Inferior parietal cortex (tissue), 1 donor: ENCODE data around the gene PTBP3.
"Not testable (repeated sequence)": the region's sequence is repeated elsewhere in the genome, so short reads cannot be mapped to it uniquely, and the experiment has no call there.

Experiments used
- DNase-seq: peaks from one replicate; pipeline ENCODE4 v3.0.0-alpha.2; 2016; ENCODE audit errors: extremely low spot score

PTBP3 gene

DNA sequence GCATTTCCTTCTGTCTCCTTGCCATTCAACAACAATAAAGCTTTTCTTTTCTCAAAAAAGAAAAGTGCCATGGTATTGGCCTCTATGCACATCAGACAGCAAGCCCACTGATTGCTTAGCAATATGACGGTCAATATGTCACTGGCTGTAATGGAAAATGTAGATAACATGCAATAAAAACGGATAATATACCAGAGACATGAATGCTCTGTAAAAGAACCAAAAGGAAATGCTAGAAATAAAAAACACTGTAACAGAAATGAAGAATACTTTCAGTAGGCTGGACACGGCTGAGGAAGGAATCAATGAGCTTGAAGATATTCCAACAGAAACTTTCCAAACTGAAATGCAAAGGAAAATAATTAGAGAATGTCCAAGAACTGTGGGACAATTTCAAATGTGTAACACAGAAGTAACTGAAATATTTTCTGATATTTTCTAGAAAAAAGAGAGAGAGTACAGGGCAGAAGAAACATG, 10.0 kb downstream of the PTBP3 start:
- no peak for DNase-seq

DNA sequence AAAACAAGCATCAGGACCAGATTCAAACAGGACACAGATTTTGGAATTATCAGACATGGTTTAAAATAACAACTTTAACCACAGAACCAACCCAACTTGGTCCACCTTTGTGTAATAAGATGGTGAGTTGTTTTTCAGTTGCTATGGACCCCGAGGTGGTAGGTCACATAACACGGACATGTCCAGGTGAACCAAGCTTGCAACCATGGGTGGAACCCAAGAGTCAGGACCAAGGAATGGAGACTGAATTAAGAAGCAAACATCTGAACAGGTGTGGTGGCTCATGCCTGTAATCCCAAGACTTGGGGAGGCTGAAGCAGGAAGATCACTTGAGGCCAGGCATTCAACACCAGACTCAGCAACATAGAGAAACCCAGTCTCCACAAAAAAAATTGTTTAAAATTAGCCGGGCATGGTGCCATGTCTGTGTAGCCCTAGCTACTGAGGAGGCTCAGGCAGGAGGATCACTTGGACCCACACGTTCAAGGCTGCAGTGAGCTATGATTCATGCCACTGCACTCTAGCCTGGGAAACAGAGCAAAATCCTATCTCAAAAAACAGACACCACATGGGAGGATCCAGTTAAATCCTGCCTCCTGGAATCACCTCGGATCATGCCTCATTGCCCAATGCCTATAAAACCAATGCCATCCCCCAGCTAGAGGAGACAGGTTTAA, 10.6 kb downstream of the PTBP3 start:
- DNase-seq = no peak

DNA sequence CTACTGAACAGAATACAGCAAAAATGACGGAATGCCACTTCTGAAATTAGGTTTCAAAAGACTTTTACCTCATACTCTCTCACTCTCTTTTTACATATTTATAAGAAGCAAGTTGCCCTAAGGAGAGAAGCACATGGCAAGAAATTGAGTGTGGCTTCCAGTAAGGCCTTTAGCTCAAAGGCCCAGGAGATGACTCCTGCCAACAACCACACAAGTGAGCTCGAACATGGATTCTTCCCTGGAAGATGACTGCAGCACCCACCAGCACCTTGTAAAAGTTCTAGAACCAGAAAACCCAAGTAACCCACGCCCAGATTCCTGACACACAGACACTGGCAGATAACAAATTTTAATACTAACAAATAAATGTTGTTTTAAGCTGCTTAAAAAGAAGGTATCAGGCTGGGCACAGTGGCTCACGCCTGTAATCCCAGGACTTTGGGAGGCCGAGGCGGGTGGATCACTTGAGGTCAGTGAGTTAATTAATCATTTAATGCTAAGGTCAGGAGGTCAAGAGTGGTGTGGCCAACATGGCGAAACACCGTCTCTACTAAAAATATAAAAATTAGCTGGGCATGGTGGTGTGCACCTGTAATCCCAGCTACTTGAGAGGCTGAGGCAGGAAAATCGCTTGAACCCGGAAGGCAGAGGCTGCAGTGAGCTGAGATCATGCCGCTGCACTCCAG, 17.0 kb downstream of the PTBP3 start:
- no peak for DNase-seq

DNA sequence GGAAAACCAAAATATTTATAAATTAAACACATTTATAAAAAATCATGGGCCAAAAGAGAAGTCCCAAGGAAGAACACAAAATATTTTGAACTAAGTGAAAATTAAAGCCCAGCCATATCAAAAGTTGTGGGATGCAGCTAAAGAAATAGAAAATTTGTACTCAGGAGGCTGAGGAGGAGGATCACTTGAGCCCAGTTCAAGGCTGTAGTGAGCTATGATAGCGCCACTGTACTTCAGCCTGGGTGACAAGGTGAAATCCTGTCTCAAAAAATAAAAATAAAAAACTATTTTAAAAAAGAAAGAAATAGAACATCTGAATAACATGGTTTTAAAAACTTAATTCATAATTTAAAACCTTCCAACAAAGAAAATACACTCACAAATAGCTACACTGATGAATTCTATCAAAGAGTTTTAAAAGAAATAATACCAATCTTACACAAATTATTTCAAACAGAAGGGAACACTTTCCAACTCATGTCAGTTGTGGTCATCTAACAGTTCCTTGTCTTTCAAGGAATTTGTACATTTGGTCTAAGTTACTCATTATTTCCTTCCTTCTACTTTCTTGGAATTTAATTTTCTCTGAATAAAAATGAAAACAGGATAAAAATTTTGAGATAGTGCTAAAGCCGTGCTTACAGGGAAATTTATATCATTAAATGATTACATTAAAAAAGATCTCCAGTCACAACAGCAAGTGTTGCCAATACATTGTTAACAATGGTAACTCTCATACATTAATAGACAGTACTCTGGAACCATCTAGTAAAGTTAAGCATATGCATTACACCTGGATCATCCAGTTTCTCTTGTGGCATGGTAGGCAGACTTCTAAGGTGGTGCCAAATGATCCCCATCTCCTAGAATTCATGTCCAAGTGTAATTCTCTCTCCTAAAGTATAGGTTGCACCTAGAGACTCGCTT, 17.8 kb downstream of the PTBP3 start:
- no peak for DNase-seq

DNA sequence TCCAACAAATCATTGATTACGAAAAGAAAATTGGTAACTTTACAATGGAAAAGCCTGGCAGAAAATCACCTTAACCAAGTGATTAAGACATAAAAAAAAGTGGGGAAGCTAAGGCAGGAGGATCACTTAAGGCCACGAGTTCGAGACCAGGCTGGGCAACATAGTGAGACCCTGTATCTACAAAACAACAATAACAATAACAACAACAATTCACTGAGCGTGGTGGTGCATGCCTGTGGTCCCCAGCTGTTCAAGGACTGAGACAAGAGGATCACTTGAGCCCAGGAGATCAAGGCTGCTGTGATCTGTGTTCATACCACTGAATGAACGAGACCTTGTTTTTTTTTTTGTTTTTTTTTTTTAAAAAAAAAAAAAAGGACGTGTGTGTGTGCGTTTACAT, 21.3 kb downstream of the PTBP3 start:
- DNase-seq = no peak

DNA sequence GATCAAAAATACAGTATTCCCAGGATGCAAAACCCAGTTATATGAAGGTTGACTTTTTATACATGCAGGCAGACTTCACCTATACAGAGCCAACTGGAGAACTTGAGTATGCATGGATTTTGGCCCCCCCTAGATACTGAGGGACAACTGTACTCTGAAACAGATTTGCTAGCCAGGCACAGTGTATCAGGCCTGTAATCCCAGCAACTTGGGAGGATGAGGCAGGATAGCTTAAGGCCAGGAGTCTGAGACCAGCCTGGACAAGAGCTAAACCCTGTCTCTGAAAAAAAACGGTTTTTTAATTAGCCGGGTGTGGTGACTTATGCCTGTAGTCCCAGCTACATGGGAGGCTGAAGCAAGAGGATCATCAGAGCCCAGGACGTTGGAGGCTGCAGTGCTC, 21.9 kb downstream of the PTBP3 start:
- no peak for DNase-seq

DNA sequence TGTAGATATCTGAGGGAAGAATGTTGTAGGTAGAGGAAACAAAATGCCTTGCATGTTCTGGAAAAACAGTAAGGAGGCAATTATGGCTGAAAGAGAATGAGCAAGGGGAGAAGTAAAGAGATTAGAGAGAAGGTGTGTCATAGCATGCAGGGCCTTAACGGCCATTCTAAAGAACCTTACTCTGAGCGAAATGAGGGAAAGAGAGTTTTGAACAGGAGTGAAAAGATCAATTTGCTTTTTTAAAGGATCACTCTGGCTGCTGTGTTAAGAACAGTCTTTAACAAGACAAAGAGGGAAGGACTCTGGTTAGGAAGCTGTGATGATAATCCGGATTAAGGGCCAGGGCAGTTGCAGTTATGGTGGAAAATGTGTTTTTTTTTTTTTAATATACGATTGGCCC, 22.6 kb downstream of the PTBP3 start:
- DNase-seq = no peak

DNA sequence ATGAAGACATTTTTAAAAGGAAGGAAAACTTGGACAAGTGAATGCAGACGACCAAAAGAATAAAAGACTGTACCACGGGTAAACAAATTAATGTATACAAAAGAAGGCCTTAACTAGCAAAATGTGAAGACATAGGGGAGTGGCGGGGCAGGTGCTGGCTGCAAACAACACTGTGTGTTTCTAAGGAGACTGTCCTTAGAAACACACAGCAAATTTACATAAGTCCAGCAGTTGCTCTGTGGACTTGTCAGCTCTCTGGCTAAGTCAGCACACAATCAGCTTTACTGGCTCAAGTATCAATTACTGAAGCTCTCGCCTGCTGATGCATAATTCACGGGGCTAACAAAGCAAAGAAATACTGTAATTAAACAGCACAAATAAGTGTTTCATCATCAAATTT, 24.8 kb downstream of the PTBP3 start:
- DNase-seq = no peak

DNA sequence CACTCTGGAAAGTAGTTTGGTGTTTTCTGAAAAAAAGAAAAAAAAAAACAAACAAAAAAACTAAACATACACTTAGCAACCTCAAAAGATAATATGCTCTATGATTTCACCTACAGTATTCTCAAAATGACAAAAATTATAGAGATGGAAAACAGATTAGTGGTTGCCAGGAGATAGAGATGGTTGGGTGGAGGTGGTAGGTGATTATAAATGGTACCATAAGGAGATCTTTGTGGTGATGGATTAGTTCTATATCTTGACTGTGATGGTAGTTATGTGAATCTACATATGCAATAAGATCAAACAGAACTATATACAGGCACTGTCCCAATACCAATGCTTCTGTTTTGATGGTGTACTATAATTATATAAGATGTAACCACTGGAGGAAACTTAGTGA, 32.0 kb downstream of the PTBP3 start:
- DNase-seq = no peak

DNA sequence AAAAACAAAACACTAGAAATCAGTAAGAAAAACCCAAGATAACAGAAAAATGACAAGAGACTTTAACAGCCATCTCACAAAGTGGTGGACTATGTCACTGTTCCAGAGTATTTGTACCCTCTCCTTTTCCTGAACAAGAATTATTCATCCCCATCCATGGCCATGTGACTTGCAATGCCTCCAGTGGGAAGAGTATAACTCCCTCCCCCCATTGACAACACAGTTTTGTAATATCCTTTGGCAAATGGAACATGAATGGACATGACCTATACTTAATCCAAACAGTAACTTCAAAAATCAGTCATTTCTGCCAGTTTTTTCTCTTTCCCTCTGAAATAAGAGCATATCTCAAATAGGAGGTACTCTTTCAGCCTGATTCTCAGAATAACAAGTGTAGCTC, 33.9 kb downstream of the PTBP3 start:
- DNase-seq = no peak

DNA sequence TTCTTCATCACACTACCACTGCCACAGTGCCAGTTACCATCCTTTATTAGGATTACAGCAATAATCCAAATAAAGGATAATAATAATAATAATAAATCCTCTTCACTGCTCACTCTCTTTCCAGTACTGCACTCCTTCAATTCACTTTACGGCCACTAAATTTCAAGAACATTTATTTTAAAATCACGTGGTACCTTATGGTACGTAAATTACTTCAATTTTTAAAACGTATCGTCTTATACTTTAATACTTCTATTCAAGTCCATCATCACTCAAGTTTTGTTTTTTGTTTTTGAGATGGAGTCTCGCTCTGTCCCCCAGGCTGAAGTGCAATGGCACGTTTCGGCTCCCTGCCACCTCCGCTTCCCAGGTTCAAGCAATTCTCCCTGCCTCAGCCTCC, 36.5 kb downstream of the PTBP3 start:
- DNase-seq = no peak

DNA sequence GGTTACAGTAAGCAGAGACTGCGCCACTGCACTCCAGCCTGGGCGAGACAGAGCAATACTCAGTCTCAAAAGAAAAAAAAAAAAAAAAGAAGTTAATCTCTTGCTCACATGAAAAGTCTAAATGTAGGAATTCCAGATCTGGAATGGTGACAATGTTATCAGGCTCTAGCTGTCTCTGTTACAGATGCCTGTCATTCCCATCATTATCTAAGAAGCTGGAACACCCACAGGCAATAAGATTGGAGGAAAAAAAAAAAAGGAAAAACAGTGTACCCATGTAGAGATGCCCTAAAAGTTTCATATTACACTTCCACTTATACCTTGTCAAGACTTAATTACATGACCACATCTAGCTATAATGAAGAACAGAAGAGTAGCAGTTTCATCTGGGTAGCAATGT, 38.2 kb downstream of the PTBP3 start:
- no peak for DNase-seq

DNA sequence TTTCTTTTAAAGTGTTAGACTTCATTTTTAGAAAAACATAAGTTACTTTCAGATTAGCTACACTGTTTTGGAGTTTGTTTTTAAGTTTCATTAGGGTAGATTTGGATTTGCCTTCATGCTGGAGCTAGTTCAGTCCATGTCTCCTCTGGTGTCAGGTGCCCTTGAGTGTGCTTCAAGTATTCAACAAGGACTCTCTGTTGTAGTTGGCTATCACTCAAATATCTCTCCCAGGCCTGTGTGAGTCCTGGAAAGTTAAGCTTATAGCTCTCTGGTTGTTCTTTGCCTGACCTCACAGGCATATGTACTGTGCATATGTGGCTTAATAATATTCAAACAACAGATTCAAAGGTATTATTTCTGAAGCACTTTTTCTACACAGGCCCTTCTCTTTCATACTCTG, 45.4 kb downstream of the PTBP3 start:
- DNase-seq = no peak

DNA sequence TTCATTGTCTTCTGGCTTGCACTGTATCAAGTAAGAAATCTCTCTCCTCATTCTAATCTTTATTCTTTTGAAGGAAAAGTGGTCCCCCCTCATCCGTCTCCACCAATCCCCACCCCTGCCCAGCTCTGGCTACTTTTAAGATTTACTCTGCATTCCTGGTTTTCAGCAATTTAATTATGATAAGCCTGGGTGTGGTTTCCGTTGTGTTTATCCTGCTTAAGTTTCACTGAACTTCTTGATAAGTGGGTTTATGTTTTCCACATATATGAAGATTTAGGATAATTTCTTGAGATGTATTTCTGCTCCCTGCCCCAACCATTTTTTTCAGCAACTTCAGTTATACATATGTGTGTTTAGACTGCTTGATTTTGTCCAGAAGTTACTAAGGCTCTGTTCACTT, 46.5 kb downstream of the PTBP3 start:
- DNase-seq = no peak

DNA sequence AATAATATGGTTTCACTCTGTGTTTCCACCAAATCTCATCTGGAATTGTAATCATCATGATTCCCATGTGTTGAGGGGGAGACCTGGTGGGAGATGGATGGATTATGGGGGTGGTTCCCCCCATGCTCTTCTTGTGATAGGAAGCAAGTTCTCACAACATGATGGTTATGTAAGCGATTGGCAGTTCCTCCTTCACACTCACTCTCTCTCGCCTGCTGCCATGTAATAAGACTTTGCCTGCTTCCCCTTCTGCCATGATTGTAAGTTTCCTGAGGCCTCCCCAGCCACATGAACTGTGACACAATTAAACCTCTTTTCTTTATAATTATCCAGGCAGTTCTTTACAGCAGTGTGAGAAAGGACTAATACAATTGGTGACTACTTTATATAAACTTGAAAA, 48.4 kb downstream of the PTBP3 start:
- no peak for DNase-seq

DNA sequence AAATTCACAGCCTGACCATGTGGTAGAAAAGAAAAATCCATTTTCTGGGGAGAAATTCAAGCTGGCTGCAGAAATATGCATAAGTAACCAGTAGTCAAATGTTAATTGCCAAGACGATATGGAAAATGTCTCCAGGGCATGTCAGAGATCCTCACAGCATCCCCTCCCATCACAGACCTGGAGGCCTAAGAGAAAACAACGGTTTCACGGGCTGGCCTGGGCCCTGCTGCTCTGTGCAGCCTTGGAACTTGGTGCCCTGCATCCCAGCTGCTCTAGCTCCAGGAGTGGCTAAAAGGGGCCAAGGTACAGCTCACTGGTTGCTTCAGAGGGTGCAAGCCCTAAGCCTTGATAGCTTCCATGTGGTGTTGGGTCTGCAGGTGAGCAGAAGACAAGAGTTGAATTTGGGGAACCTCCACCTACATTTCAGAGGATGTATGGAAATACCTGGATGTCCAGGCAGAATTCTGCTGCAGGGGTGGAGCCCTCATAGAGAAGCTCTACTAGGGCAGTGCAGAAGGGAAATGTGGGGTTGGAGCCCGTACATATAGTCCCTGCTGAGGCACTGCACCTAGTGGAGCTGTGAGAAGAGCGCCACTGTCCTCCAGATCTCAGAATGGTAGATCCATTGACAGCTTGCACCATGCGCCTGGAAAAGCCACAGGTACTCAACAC, 49.7 kb downstream of the PTBP3 start:
- DNase-seq = no peak

DNA sequence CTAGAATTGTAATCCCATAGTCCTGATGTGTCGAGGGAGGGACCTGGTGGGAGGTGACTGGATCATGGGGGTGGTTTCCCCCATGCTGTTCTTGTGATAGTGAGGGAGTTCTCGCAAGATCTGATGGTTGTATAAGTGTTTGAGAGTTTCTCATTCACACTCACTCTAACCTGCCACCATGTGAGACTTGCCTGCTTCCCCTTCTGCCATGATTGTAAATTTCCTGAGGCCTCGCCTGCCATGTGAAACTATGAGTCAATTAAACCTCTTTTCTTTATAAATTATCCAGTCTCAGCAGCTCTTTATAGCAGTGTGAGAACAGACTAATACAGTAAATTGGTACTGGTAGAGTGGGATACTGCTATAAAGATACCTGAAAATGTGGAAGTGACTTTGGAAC, 50.6 kb downstream of the PTBP3 start:
- DNase-seq = not testable (repeated sequence)

DNA sequence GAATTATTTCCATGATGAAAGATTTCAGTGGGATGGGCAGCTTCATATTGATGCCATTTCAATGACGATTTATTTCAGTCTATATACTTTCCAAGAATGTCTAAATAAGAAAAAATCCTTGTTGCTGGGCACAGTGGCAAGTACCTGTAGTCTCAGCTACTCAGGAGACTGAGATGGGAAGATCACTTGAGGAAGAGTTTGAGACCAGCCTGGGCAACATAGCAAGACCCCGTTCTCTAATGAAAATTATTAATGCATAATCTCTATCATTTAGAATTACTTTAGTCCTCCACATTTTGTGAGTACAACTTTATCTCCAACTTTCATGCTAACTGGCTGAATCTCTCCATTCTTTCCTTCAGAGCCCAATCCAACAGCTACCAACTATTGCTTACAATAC, 52.5 kb downstream of the PTBP3 start:
- no peak for DNase-seq

DNA sequence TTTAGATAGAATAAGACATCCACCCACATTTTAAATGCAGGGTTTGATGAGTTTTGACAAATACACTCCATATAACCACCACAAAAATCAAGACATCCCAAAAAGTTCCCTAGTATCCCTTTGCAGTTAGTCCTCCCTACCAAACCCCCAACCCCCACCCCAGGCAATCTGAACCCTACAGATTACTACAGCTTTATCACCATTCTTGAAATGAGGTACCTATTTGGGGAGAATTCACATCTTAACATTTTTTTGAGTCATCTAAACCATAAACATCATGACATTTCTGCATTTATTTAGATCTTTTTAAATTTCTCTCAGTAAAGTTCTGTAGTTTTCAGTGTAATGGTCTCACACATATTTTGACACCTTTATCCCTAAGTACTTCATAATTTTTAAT, 53.9 kb downstream of the PTBP3 start:
- no peak for DNase-seq

DNA sequence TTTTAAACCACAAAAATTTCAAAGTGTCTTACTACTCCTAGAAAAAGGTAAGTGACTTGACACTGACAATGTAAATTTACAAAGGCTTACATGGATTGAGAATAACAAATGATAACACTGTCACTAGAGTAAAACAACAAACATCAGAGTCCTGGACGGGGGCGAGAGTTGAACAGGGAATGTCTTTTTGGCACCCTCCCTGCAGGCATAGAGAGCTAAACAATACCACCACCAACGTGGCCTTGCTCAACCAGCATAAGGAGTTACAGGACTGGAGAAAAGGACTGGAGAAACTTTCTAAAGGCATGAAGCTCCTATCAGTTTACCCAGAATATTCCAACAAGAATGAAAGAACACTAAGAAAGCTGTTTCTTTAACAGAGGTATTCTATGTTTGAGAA, 55.3 kb downstream of the PTBP3 start:
- DNase-seq = no peak

DNA sequence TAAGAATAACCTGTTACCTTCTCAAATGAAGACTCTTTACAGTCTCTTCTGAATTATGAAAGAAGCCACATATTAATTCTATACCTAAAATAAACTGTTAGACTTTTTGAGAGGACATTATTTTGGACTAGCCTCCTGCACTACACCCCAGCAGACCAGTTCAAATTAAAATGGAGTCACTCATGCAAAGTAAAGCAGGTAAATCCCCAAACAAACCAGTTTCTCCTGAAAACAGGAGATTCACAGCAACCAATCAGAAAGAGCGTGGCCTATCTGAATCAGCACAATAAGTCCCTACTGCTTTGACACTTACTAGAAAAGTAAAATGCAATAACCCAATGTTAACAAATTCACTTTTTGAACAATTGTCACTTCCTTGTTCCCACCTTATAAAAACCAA, 58.8 kb downstream of the PTBP3 start:
- DNase-seq = no peak

DNA sequence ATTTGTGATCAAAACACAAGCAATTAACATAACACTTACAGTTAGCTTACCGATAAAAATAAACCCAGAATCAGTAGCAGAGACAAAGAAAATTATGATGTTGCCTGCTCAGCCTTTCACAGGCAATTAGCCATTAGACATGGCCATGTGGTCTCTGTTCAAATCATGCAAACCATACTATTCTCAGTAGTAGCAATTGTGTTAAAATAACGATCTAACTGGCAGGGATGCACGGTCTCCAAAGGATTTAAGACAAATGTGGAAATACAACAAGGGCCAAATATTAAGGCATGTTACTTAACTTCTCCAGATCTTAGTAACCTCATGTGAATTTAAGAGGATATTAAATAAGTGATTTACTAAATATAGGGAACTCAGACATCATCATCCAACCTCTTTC, 59.5 kb downstream of the PTBP3 start:
- DNase-seq = no peak
